HepG2 (cell line): ENCODE data around the gene SPDYE6. TPM values are rescaled to one million over a fixed set of nuclear protein-coding genes. Genes with fewer than 3 reads are reported as not detected.
"Not testable (repeated sequence)": the region's sequence is repeated elsewhere in the genome, so short reads cannot be mapped to it uniquely, and the experiment has no call there.

Experiments used
- ATAC-seq: fragments of 200-7000 bp; cut with Tn5 transposase; 3 replicates; pipeline ENCODE4 v1.9.1; 2020; ENCODE audit warnings: mild to moderate bottlenecking, moderate library complexity
- BruUV-seq: library from RNA; stranded (reverse); fragments of 400-500 nt; replicated peaks from 2 replicates; lab custom pipeline; 2021; lab: Mats Ljungman, UMichigan
- CTCF ChIA-PET: fragments of 300-600 bp; formaldehyde crosslinking; extraction: SDS; loops from one replicate; lab custom pipeline; 2021; ENCODE audit warnings: low total read pairs, inconsistent platforms, low intra/inter-chr PET ratio; lab: Yijun Ruan, JAX
- POLR2A ChIA-PET: fragments of 350-600 bp; sonication (Branson Sonifier 250); formaldehyde crosslinking; loops from one replicate; lab custom pipeline; 2020; ENCODE audit warnings: antibody characterized with exemption, inconsistent platforms; lab: Yijun Ruan, JAX
- DNase-seq: peaks from one replicate; pipeline ENCODE4 v3.0.0-alpha.2; 2015; ENCODE audit warnings: low spot score
- FAIRE-seq: peaks from 3 replicates; lab custom pipeline; 2011; peaks lifted over from hg19 to GRCh38; lab: Jason Lieb, UNC
- H2AFZ ChIP-seq: one replicate; pipeline ENCODE4 v1.6.1; 2011; ENCODE audit warnings: low read length, inconsistent platforms
- H3K27ac ChIP-seq: fragments of 300-600 bp; 3 replicates; pipeline ENCODE4 v1.8.0; 2011; ENCODE audit warnings: mixed run types, mild to moderate bottlenecking, mixed read lengths, low read length, inconsistent platforms; ENCODE audit not compliant: insufficient read depth; ENCODE audit errors: extremely low read length
- H3K27me3 ChIP-seq, 2 experiments: fragments of 200-600 bp in 1 of 2; 2 replicates in 1 of 2; 3 replicates in 1 of 2; pipeline versions ENCODE4 v1.6.0 to v1.8.0; 2011; ENCODE audit warnings: low read length in 2 of 2, mild to moderate bottlenecking in 2 of 2, moderate library complexity in 2 of 2, inconsistent platforms in 1 of 2; ENCODE audit not compliant: insufficient read depth in 2 of 2, control insufficient read depth in 1 of 2
- H3K36me3 ChIP-seq, 2 experiments: fragments of 200-600 bp in 1 of 2; replicated peaks in 1 of 2; 2 replicates in 1 of 2; 3 replicates in 1 of 2; pipeline versions ENCODE4 v1.5.1 to v1.8.0; 2011; ENCODE audit warnings: low read length in 2 of 2, inconsistent platforms in 1 of 2; ENCODE audit not compliant: insufficient read depth in 2 of 2, control insufficient read depth in 1 of 2
- H3K4me1 ChIP-seq: 2 replicates; pipeline ENCODE4 v1.5.1; 2012; ENCODE audit warnings: low read length, inconsistent platforms; ENCODE audit not compliant: insufficient read depth
- H3K4me2 ChIP-seq: 2 replicates; pipeline ENCODE4 v1.6.0; 2011; ENCODE audit warnings: low read depth, low read length, inconsistent platforms
- H3K4me3 ChIP-seq, 3 experiments: fragments of 200-600 bp in 1 of 3; sonication (generic), shearing (Covaris generic) in 1 of 3; replicated peaks in 1 of 3; 2 replicates each; pipeline ENCODE4 v1.5.1; 2011 to 2016; ENCODE audit warnings: low read length in 3 of 3, inconsistent platforms in 2 of 3, low read depth in 2 of 3, mild to moderate bottlenecking in 2 of 3, control low read depth in 1 of 3, mixed read lengths in 1 of 3; ENCODE audit not compliant: insufficient read depth in 1 of 3
- H3K79me2 ChIP-seq: one replicate; pipeline ENCODE4 v1.6.1; 2011; ENCODE audit warnings: low read length, inconsistent platforms; ENCODE audit not compliant: insufficient read depth
- H3K9ac ChIP-seq: 2 replicates; pipeline ENCODE4 v1.6.0; 2011; ENCODE audit warnings: mild to moderate bottlenecking, low read depth, low read length, inconsistent platforms; ENCODE audit not compliant: insufficient read depth
- H3K9me3 ChIP-seq: 2 replicates; pipeline ENCODE4 v1.5.1; 2012; ENCODE audit warnings: mild to moderate bottlenecking, low read length
- H4K20me1 ChIP-seq: 2 replicates; pipeline ENCODE4 v1.6.0; 2011; ENCODE audit warnings: inconsistent platforms, mild to moderate bottlenecking, low read length, moderate library complexity; ENCODE audit not compliant: insufficient read depth
- DR1 ChIP-seq: sonication (generic); formaldehyde crosslinking; IDR thresholded peaks from 2 replicates; pipeline ENCODE4 v1.8.0; 2021; ENCODE audit warnings: mild to moderate bottlenecking, missing genetic modification reagents, inconsistent platforms
- EEA1 ChIP-seq: sonication (generic); formaldehyde crosslinking; IDR thresholded peaks from 2 replicates; pipeline ENCODE4 v1.5.1; 2020; ENCODE audit warnings: mild to moderate bottlenecking, missing genetic modification reagents, borderline replicate concordance
- ELF1 ChIP-seq: sonication (generic); formaldehyde crosslinking; IDR thresholded peaks from 2 replicates; pipeline ENCODE4 v1.4.0; 2020; ENCODE audit warnings: missing genetic modification reagents
- ESRRA ChIP-seq: sonication (generic); formaldehyde crosslinking; IDR thresholded peaks from 2 replicates; pipeline ENCODE4 v1.5.1; 2020; ENCODE audit warnings: mild to moderate bottlenecking, low read depth, missing genetic modification reagents
- MIER2 ChIP-seq: IDR thresholded peaks from 2 replicates; pipeline ENCODE4 v1.6.1; 2016; ENCODE audit warnings: missing biosample characterization, missing genetic modification reagents
- NR2C2 ChIP-seq: sonication (generic); formaldehyde crosslinking; IDR thresholded peaks from 2 replicates; pipeline ENCODE4 v1.4.0; 2020; ENCODE audit warnings: missing genetic modification reagents, mild to moderate bottlenecking, moderate library complexity, borderline replicate concordance
- POLR2G ChIP-seq: fragments of 200-400 bp; formaldehyde crosslinking; IDR thresholded peaks from 2 replicates; pipeline ENCODE4 v1.6.1; 2018; ENCODE audit warnings: mild to moderate bottlenecking, low read depth, low read length, moderate library complexity
- RARA ChIP-seq: IDR thresholded peaks from 2 replicates; pipeline ENCODE4 v1.6.1; 2016; ENCODE audit warnings: missing genetic modification reagents, missing compliant biosample characterization
- REPIN1 ChIP-seq: sonication (generic); formaldehyde crosslinking; IDR thresholded peaks from 2 replicates; pipeline ENCODE4 v1.8.0; 2022; ENCODE audit warnings: missing genetic modification reagents, low read depth, mild to moderate bottlenecking, borderline replicate concordance
- TARDBP ChIP-seq: sonication (generic); formaldehyde crosslinking; IDR thresholded peaks from 2 replicates; pipeline ENCODE4 v1.8.0; 2022; ENCODE audit warnings: mild to moderate bottlenecking, missing genetic modification reagents
- TBX3 ChIP-seq: fragments of 450-650 bp; IDR thresholded peaks from 2 replicates; pipeline ENCODE4 v1.6.1; 2017; ENCODE audit warnings: antibody characterized with exemption, mild to moderate bottlenecking, inconsistent platforms, borderline replicate concordance
- TGIF2 ChIP-seq: IDR thresholded peaks from 2 replicates; pipeline ENCODE4 v1.6.1; 2016; ENCODE audit warnings: control low read depth, missing compliant biosample characterization
- ZBTB2 ChIP-seq: sonication (generic); formaldehyde crosslinking; IDR thresholded peaks from 2 replicates; pipeline ENCODE4 v1.8.0; 2022; ENCODE audit warnings: low read depth, missing genetic modification reagents
- ZBTB7A ChIP-seq: sonication (generic); formaldehyde crosslinking; IDR thresholded peaks from 2 replicates; pipeline ENCODE4 v1.8.0; 2022; ENCODE audit warnings: mild to moderate bottlenecking, missing genetic modification reagents
- ZFP91 ChIP-seq: sonication (generic); formaldehyde crosslinking; IDR thresholded peaks from 2 replicates; pipeline ENCODE4 v1.9.0; 2022; ENCODE audit warnings: missing genetic modification reagents, mild to moderate bottlenecking, borderline replicate concordance
- ZNF589 ChIP-seq: sonication (generic); formaldehyde crosslinking; conservative IDR thresholded peaks from 2 replicates; pipeline ENCODE4 v1.8.0; 2022; ENCODE audit warnings: mild to moderate bottlenecking, moderate library complexity, missing genetic modification reagents
- ZNF788 ChIP-seq: sonication (generic); formaldehyde crosslinking; IDR thresholded peaks from 2 replicates; pipeline ENCODE4 v1.5.0; 2020; ENCODE audit warnings: mild to moderate bottlenecking, missing genetic modification reagents, borderline replicate concordance
- ZNF883 ChIP-seq: sonication (generic); formaldehyde crosslinking; IDR thresholded peaks from 2 replicates; pipeline ENCODE4 v1.5.1; 2020; ENCODE audit warnings: mild to moderate bottlenecking, missing genetic modification reagents; ENCODE audit errors: not compliant biosample characterization
- WGBS: methylation state at CpG from one replicate; pipeline ENCODE4 v1.1.6; 2017; ENCODE audit warnings: low lambda C conversion rate; 5-methylcytosine and 5-hydroxymethylcytosine counted together
- in situ Hi-C: cut with HindIII; loops from 2 replicates; pipeline ENCODE4 v1.10.0; 2017; ENCODE audit warnings: low pct_unique_long_range_greater_than_20kb; ENCODE audit not compliant: extremely low pct_ligation_motif_present
- intact Hi-C: fragments of 100-400 bp; cut with micrococcal nuclease; formaldehyde crosslinking; loops from one replicate; pipeline ENCODE4 v1.10.0; 2022; ENCODE audit not compliant: unreplicated experiment
- polyA plus RNA-seq, 8 experiments: library from polyadenylated mRNA; depleted of rRNA in 3 of 8; stranded (reverse) in 7 of 8; unstranded in 1 of 8; fragments of >200 nt; fragmentation: Illumina TruSeq in 4 of 8; extraction: Trizol in 4 of 8; gene quantifications; 2 replicates each; pipeline versions ENCODE4 v1.2.1 to v1.2.3, GENCODE V29; 2011 to 2016; ENCODE audit warnings: low read depth in 4 of 8, missing spikeins in 1 of 8, mixed read lengths in 1 of 8; ENCODE audit not compliant: insufficient read depth in 1 of 8
- total RNA-seq, 5 experiments: library from RNA; depleted of rRNA; stranded (reverse); fragments of >200 nt; fragmentation: Illumina TruSeq; extraction: Trizol; gene quantifications; 2 replicates each; pipeline ENCODE4 v1.2.3, GENCODE V29; 2016; ENCODE audit warnings: low read depth in 1 of 5
- TF ChIP-seq, protein P1 (sequence below): sonication (generic); formaldehyde crosslinking; IDR thresholded peaks from 2 replicates; pipeline ENCODE4 v1.8.1; 2023; ENCODE audit warnings: mild to moderate bottlenecking, moderate library complexity, missing genetic modification reagents

SPDYE6 gene
- total and polyA plus RNA-seq, 2 of the 13 experiments (the other 11 are each of a cell fraction or from before 2014, with no cell fraction given) = 0.07 TPM; not detected in 1

DNA sequence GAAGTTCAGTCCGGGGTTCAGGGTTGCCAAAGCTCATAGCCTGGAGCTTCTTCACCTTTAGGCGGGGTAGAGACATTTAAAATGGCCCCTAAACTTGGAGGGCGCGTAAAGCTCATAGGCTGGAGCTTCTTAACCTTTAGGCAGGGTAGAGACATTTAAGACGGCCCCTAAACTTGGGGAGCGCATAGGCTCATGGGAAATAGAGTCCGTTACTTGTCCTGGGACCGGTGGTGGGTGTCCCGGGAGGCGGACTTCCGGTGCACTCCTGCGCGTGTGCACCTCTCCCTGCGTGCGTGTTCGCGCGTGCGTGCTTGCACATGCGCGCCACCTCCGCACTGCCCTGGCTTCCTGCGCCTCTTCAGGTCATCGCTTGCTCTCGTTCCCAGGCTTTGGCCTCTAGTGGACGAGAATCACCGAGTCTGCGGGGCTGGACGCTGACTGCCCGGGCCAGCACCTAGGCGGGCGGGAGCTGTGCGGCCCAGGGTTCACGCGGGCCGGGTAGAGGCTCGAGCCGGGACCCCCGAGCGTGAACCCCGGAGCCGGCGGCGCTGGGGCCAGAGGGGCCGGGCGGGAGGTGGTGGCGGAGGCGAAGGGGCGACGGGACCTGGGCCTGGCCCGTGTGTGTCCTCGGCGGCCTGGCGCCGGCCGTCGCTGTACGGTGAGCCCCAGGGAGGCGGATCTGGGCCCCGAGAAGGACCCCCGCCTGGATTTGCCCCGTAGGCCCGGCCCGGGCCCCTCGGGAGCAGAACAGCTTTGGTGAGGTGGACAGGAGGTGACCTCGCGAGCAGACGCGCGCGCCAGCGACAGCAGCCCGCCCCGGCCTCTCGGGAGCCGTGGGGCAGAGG lies 7.5 kb upstream of the SPDYE6 start:
- POLR2A ChIA-PET = interaction anchor here (0.7 to 1.3 kb wide), 8 partner anchors 32 to 481 kb away, joined by 3 to 6 read pairs (median 4); partner anchors contain the start of genes PRKRIP1 and SH2B2
- ATAC-seq (peak; percentile 98), FAIRE-seq (peak; percentile 91), DNase-seq (peak; percentile 99)
- H3K9me3 ChIP-seq, H3K27me3 ChIP-seq, H3K36me3 ChIP-seq, H3K4me1 ChIP-seq, in situ Hi-C loops, H2AFZ ChIP-seq, intact Hi-C loops, H4K20me1 ChIP-seq, BruUV-seq, CTCF ChIA-PET: not testable (repeated sequence)
- Histone ChIP-seq H3K4me2 (peak overlapping the region; percentile 62), H3K9ac (peak overlapping the region; percentile 84), H3K4me3 (peak overlapping the region; percentile 53 to 73 (median 73)), H3K79me2 (peaks cover 12% of the 10 kb centered on the region), H3K27ac (peak overlapping the region; percentile 82)
- WGBS = 0% methylated on average over 8 of the region's 76 CpGs
- TF ChIP-seq ESRRA (CRISPR knock-in tag) (0 out of 2 replicates have a peak, but pooled peaks have one; percentile 41), REPIN1 (CRISPR knock-in tag) (peak; percentile 29; the same call in 1 of the 2 replicates), ZBTB2 (CRISPR knock-in tag) (0 out of 2 replicates have a peak, but pooled peaks have one; percentile 53), ZBTB7A (peak; percentile 29; the same call in 1 of the 2 replicates), ZNF589 (0 out of 2 replicates have a peak, but pooled peaks have one; percentile 71), ZFP91 (CRISPR knock-in tag) (peak; percentile 86), DR1 (CRISPR knock-in tag) (peak; percentile 57; the same call in 1 of the 2 replicates), EEA1 (CRISPR knock-in tag) (peak; percentile 79; the same call in 1 of the 2 replicates), ZNF788 (peak; percentile 26; the same call in 1 of the 2 replicates), ELF1 (CRISPR knock-in tag) (peak; percentile 88), RARA (CRISPR knock-in tag) (peak; percentile 87), NR2C2 (CRISPR knock-in tag) (peak; percentile 63), MIER2 (CRISPR knock-in tag) (0 out of 2 replicates have a peak, but pooled peaks have one; percentile 14), TGIF2 (peak; percentile 81; the same call in 1 of the 2 replicates), ZNF883 (peak; percentile 65), TARDBP (CRISPR knock-in tag) (0 out of 2 replicates have a peak, but pooled peaks have one; percentile 54), TBX3 (0 out of 2 replicates have a peak, but pooled peaks have one; percentile 24), POLR2G (peak; percentile 83)
- TF ChIP-seq, protein P1, sequence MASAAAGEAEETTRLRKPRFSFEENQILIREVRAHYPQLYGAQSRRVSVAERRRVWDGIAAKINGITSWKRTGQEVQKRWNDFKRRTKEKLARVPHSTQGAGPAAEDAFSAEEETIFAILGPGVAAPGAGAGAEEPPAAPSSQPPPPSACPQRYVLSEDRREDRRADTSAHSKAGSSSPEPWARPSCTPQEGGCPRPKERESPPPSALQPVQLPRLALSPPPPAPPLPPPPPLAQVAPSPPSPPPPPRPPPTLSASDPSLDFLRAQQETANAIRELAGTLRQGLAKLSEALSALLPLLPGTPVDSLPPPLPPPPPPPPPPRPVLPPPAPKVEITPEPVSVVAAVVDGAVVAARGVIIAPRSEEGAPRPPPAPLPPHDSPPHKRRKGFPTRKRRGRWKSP (CRISPR knock-in tag) = peak; percentile 47; the same call in 1 of the 2 replicates
